ENCODE results near the gene TMEM89.

GRCh38 chr3:48661501-48662144 lies 40.1 kb upstream of the TMEM89 start:
- TF ChIP-seq ELF4 (IDR thresholded peaks at IDR 0.05) = no peak
- no peak for TF ChIP-seq ZNF384 (IDR thresholded peaks at IDR 0.05)
- no peak for TF ChIP-seq FOXA1 (IDR thresholded peaks at IDR 0.05)
- TF ChIP-seq SP1 (IDR thresholded peaks at IDR 0.05) = no peak
- TF ChIP-seq SUZ12 (IDR thresholded peaks at IDR 0.05) = no peak
- TF ChIP-seq HDGF (IDR thresholded peaks at IDR 0.05; ENCODE audit: borderline replicate concordance) = no peak
- no peak for TF ChIP-seq PKNOX1 (IDR thresholded peaks at IDR 0.05)
- TF ChIP-seq LEF1 (IDR thresholded peaks at IDR 0.05; ENCODE audit: borderline replicate concordance) = no peak
- TF ChIP-seq ARNT (IDR thresholded peaks at IDR 0.05) = no peak
- no peak for TF ChIP-seq FOXM1 (IDR thresholded peaks at IDR 0.05; ENCODE audit: borderline replicate concordance)
- TF ChIP-seq FOXK2 (IDR thresholded peaks at IDR 0.05) = no peak
- TF ChIP-seq BHLHE40 (IDR thresholded peaks at IDR 0.05; ENCODE audit: borderline replicate concordance) = no peak
- no peak for TF ChIP-seq TARDBP (IDR thresholded peaks at IDR 0.05)

All from HEK293T (cell line).